Activated T-helper 17 cell treated with anti-CD3 and anti-CD28 coated beads, Interleukin-2, amount 50 U/mL, for 72 hours (primary cell): ENCODE data around the gene LOX. TPM values are rescaled to one million over a fixed set of nuclear protein-coding genes. Genes with fewer than 3 reads are reported as not detected.

ENCODE experiments used
- ATAC-seq: fragments of 150-1000 bp; cut with Tn5 transposase; replicated peaks from 2 replicates; pipeline ENCODE4 v1.10.0; 2021; ENCODE audit warnings: mild to moderate bottlenecking, moderate library complexity
- H3K27ac Mint-ChIP-seq: one replicate; pipeline ENCODE4 v1.8.0; 2022; ENCODE audit warnings: mixed read lengths
- H3K27me3 Mint-ChIP-seq: one replicate; pipeline ENCODE4 v1.8.0; 2022; ENCODE audit warnings: mixed read lengths
- H3K36me3 Mint-ChIP-seq: one replicate; pipeline ENCODE4 v1.8.0; 2022; ENCODE audit warnings: low read depth, mild to moderate bottlenecking, mixed read lengths
- H3K4me1 Mint-ChIP-seq: one replicate; pipeline ENCODE4 v1.8.0; 2022; ENCODE audit warnings: mixed read lengths
- H3K4me3 Mint-ChIP-seq: one replicate; pipeline ENCODE4 v1.8.0; 2022; ENCODE audit warnings: mild to moderate bottlenecking, mixed read lengths
- H3K9me3 Mint-ChIP-seq: one replicate; pipeline ENCODE4 v1.8.0; 2022; ENCODE audit warnings: mixed read lengths
- total RNA-seq, 2 donors: library from RNA; stranded (reverse); gene quantifications; one replicate each; pipeline ENCODE4 v1.2.3, GENCODE V29; 2022

The LOX gene, protein sequence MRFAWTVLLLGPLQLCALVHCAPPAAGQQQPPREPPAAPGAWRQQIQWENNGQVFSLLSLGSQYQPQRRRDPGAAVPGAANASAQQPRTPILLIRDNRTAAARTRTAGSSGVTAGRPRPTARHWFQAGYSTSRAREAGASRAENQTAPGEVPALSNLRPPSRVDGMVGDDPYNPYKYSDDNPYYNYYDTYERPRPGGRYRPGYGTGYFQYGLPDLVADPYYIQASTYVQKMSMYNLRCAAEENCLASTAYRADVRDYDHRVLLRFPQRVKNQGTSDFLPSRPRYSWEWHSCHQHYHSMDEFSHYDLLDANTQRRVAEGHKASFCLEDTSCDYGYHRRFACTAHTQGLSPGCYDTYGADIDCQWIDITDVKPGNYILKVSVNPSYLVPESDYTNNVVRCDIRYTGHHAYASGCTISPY
- not detected for total RNA-seq

DNA sequence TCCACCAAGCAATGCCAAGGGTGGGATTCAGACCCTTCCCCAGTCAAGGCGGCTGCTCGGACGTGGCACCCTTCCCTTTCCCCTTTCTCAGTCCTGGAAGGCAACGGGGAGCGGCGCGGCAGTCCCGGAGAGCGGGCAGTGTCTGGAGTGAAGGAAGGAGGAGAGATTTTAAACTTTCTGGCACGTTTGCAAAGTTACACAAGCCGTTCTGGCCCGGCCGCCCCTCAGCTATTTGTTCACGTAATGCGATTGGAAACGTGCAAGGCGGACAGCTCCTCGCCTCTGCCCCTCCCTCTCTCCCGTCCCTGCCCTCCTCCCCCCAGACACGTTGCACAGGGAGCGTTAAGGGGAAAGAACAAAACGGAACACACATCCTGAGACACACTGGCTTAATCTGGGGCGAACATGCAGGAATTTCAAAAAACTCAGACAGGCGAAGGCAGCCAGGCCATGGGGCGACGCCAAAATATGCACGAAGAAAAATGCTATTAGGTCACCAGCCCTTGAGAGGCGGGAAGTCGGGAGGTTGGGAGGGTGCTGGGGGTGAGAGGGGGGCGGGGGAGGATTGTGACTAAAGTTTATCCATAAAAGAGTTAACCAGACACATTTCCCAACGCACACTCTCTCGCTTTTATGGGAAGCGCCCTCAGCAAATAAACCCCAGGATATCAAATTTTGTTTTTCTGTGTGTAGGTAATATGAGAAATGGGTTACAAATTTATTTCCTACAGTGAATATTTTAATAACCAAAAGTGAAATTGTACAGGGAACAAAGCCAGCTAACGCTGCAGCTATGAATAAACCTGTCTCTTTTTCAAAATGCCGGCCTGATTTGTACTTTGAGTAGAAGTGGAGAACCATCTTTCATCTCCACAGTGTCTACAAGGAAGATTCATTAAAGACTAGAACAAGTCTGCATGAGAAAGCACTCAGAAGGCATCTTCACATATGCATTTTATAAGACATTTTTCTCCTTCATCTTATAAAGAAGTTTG is at the start of gene LOX:
TSS of gene LOX (minus strand) at position 144 of the 995 bp plus-strand sequence. CDS start 274 bp downstream, outside the sequence.
- no peaks in the 10 kb centered on the region for H3K9me3 Mint-ChIP-seq
- no peaks in the 10 kb centered on the region for H3K36me3 Mint-ChIP-seq
- H3K4me1 Mint-ChIP-seq = peaks cover 8% of the 10 kb centered on the region
- H3K27me3 Mint-ChIP-seq = peaks cover 41% of the 10 kb centered on the region
- ATAC-seq = no peak
- H3K27ac Mint-ChIP-seq = no peak within 1 kb of the TSS
- H3K4me3 Mint-ChIP-seq = peak within 1 kb of the TSS; percentile 75

DNA sequence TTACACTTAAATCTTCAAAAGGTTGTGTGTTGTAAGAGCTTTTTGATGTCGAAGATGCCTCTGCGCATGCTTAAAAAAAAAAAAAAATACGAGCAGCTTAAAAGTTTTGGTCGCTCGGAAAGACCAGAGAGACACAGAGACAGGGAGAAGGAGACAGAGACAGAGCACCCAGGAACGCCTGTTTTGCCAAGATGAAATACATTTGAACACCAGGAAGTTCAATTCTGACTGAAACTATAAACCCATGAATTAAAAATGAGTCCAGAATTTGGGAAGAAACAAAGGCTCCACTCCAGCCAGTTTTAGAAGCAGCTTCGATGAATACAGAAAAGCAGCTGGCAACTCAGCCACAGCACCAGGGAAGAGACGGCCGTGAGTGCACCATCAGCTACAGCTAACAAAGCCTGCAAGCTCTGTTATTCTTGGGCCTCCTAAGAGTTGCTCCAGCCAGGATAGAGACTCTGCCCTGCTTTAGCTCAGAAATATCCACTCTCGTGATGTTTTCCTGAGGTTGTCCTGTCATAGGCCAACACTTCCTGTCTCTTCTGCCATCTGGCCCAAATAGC is 48.8 kb upstream of the LOX start:
- Mint-ChIP-seq H3K27ac (no peak overlapping the region), H3K9me3 (no peaks in the 10 kb centered on the region), H3K36me3 (no peaks in the 10 kb centered on the region), H3K27me3 (no peaks in the 10 kb centered on the region), H3K4me1 (no peaks in the 10 kb centered on the region), H3K4me3 (no peak overlapping the region)
- ATAC-seq = no peak

DNA sequence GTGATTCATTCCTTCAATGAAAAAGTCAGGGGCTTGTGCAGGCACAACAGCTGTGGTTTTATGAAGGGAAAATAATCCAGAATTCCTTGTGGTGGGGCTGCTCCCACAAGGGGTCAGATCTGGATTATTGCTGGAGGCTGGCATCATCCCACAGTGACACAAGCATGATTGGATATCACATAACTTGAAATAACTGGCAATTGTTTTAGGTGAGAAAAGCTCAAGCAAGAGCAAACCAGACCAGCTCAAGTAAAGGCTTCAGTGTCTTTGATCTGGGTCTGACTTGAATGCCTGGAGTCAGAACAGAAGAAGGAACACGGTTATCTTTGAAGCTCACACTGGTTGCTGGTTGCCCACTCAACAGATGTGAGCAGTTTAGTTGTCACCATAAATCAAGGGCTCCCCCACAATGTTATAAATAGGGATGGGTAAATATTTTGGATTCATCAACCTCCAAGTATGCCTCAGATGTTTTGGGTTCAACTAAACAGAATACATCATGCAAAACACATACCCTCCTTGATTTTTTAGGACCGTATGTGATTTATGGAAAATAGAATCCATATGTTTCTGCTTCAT is 48.2 kb upstream of the LOX start:
- no peaks in the 10 kb centered on the region for H3K9me3 Mint-ChIP-seq
- no peaks in the 10 kb centered on the region for H3K4me1 Mint-ChIP-seq
- H3K4me3 Mint-ChIP-seq = no peak overlapping the region
- no peak overlapping the region for H3K27ac Mint-ChIP-seq
- no peaks in the 10 kb centered on the region for H3K36me3 Mint-ChIP-seq
- no peaks in the 10 kb centered on the region for H3K27me3 Mint-ChIP-seq
- no peak for ATAC-seq

DNA sequence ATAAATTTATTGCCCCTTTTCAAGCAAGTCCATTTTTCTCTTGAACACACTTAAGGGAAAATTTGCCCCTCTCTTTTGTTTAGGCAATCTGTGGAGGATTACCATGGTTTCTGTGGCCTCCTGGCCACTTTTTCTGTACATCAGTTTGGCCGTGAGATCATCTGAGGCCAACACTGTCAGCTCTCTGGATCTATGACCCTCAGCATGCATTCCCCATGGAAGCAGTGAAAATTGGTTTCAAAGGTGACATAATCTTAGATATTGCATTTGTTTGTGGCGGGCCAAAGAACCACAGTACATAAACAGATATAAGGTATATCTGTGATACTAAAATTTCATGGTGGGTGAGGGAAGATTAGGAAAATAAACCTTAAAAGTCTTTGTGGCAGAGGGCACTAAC is 46.7 kb upstream of the LOX start:
- Mint-ChIP-seq H3K4me3 (no peak overlapping the region), H3K27ac (no peak overlapping the region), H3K4me1 (no peaks in the 10 kb centered on the region), H3K36me3 (no peaks in the 10 kb centered on the region), H3K27me3 (no peaks in the 10 kb centered on the region), H3K9me3 (no peaks in the 10 kb centered on the region)
- ATAC-seq = no peak

DNA sequence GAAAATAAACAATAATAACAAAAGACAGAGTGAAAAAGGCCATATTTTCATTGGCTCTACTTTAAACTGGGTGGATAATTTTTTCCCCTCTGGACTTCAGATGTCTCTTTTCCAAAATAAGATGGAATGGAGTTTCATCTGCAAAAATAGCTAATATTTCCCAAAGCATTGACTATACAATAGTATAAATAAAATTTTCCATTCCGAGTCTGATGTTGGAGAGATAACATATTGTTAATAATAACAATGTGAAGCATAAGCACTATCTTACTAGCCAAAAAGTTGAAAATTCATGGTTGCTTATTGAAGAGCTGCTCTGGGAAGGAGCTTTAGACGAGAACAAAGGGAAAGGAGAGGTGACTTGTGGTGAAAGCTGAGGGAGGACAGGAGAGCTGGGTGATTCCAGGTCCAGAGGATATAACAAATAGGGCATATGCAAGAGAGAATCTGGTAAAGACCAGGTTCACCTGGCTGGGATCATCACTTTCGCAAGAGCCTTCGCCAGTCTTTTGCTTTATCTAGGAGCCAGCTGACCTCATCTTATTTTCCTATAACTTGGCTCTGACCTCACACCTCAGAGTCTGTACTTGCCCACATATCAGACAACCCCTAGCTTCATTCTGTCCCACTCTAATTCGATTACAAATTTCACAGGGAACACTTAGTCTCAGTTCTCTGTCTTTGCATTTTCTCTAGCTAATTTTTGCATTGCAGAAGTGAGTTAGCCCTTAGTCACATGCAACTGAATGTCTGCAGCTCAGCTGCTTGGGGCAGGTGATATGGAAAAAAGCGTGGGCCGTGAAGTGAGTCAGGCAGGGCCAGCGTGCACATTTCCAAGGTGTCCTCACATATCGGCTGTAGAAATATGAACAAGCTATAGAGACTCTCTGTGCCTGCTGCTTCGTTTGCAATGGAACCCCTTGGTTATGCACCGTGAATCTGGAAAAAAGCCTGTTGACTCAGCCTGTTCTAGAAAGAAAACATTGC is 43.7 kb upstream of the LOX start:
- peaks cover 5% of the 10 kb centered on the region for H3K27me3 Mint-ChIP-seq
- no peaks in the 10 kb centered on the region for H3K36me3 Mint-ChIP-seq

DNA sequence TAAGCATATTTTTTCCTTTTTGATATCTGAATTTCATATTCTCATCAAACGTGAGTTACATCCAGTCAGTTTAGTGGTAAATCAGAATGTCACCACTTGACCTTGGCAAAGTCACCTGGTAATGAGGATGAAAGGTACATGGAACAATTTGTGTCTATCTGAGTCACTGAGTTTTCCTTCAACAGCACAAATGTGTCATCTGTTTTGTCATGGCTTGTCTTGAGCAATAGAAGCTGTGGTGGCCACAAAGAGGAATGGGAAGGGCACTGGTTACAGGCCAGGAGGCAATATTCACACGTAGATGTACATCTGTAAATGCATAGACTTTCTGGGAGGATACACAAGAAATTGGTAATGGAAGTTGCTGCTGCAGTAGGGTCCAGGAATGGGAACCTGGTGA is 42.9 kb upstream of the LOX start:
- ATAC-seq = no peak
- H3K27me3 Mint-ChIP-seq = peaks cover 9% of the 10 kb centered on the region
- no peaks in the 10 kb centered on the region for H3K4me1 Mint-ChIP-seq
- no peak overlapping the region for H3K27ac Mint-ChIP-seq
- H3K9me3 Mint-ChIP-seq = no peaks in the 10 kb centered on the region
- no peak overlapping the region for H3K4me3 Mint-ChIP-seq
- no peaks in the 10 kb centered on the region for H3K36me3 Mint-ChIP-seq

More for the DNA sequence above, 43.7 kb upstream of the LOX start:
- peak; percentile 32 for ATAC-seq
- no peak overlapping the region for H3K4me3 Mint-ChIP-seq
- H3K27ac Mint-ChIP-seq = no peak overlapping the region
- no peaks in the 10 kb centered on the region for H3K4me1 Mint-ChIP-seq
- H3K9me3 Mint-ChIP-seq = no peaks in the 10 kb centered on the region

DNA sequence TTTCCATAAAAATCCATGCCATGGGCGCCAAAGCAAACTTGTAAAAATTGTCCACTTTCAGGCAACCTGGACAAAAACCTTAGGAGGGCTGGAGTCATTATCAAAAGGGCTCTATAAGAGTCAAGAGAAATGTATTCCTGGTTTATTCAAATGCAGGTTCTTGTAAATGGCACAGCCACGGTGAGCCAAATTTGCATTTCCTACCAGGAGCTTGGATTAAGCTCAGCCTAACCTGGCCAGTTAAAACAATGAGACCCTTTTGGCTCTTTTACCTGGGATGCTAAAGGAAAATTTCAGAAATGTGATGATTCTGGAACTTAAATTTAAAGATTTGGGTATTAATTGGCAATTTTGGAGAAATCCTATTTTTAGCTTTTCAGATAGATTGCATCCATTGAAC is 42.4 kb upstream of the LOX start:
- Mint-ChIP-seq H3K36me3 (no peaks in the 10 kb centered on the region), H3K27me3 (peaks cover 9% of the 10 kb centered on the region), H3K27ac (no peak overlapping the region), H3K9me3 (no peaks in the 10 kb centered on the region), H3K4me3 (no peak overlapping the region), H3K4me1 (no peaks in the 10 kb centered on the region)
- ATAC-seq = no peak

DNA sequence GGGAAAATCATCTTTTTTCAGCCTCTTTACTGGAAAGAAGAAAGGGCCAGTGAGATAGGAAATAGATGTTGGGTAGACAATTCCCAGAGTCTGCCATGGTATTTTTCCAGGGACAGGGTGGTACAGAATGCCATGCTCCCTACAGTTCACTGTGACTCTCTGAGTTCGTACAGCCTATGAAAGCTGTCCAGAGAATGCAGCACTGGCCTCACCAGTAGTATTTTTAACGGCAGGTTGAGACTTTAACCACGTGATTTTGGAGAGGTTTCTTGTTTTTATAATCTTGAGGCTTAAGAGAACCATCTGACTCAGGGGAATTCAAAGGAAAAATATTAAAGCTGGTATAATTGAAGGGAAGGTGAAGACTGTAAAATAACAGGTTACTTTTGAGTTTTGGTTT is 41.1 kb upstream of the LOX start:
- ATAC-seq = no peak
- Mint-ChIP-seq H3K36me3 (no peaks in the 10 kb centered on the region), H3K4me1 (no peaks in the 10 kb centered on the region), H3K4me3 (no peak overlapping the region), H3K9me3 (no peaks in the 10 kb centered on the region), H3K27me3 (peaks cover 9% of the 10 kb centered on the region), H3K27ac (no peak overlapping the region)

DNA sequence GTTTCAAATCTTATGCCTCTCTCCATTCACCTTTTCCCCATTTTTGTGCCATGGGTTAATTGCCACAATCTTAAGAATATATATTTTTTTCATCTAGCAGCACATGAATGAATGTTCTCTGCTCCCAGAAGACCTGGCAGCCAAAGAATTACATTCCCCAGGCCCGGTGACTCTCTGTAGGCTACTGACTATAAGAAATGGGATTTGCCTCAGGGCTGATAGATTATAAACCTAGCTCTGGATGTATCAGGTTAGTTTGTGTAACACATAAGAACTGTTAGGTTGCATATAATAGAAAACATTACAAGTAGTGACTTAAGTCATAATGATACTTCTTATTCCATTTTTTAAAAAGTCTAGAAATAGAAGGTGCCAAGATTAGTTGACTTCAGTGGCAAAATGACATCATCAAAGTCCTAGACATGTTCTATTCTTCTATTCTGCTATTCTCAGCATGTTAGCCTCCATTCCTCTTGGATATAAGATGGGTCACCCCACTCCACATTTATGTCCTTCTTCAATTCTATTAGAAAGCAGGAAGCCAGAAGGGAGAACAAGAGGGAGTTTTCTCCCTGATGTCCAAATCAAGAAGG is 40.4 kb upstream of the LOX start:
- Mint-ChIP-seq H3K36me3 (no peaks in the 10 kb centered on the region), H3K9me3 (no peaks in the 10 kb centered on the region), H3K4me1 (no peaks in the 10 kb centered on the region), H3K4me3 (no peak overlapping the region), H3K27ac (no peak overlapping the region), H3K27me3 (peaks cover 9% of the 10 kb centered on the region)
- ATAC-seq = no peak

DNA sequence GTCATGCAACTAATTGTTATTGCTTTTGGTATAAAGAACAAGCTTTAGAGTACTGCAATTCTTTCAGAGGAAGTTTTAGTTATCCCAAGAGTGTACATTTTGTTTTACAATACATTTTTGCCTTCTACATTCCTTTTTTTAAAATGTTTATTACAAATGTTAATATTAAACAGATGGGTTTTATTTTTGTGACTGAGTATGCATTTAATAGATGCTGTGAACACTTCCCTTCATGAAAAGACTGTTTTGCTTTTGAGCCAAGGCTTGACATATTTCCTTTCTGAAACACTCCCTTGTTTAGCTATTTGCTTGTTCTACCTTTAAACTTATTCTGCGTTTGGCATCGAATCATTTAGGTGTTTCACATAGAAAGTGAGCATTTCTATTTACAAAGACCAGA is 36.4 kb upstream of the LOX start:
- H3K27ac Mint-ChIP-seq = no peak overlapping the region
- no peaks in the 10 kb centered on the region for H3K36me3 Mint-ChIP-seq
- H3K4me1 Mint-ChIP-seq = no peaks in the 10 kb centered on the region
- no peak for ATAC-seq
- peaks cover 9% of the 10 kb centered on the region for H3K27me3 Mint-ChIP-seq
- no peak overlapping the region for H3K4me3 Mint-ChIP-seq
- no peaks in the 10 kb centered on the region for H3K9me3 Mint-ChIP-seq

DNA sequence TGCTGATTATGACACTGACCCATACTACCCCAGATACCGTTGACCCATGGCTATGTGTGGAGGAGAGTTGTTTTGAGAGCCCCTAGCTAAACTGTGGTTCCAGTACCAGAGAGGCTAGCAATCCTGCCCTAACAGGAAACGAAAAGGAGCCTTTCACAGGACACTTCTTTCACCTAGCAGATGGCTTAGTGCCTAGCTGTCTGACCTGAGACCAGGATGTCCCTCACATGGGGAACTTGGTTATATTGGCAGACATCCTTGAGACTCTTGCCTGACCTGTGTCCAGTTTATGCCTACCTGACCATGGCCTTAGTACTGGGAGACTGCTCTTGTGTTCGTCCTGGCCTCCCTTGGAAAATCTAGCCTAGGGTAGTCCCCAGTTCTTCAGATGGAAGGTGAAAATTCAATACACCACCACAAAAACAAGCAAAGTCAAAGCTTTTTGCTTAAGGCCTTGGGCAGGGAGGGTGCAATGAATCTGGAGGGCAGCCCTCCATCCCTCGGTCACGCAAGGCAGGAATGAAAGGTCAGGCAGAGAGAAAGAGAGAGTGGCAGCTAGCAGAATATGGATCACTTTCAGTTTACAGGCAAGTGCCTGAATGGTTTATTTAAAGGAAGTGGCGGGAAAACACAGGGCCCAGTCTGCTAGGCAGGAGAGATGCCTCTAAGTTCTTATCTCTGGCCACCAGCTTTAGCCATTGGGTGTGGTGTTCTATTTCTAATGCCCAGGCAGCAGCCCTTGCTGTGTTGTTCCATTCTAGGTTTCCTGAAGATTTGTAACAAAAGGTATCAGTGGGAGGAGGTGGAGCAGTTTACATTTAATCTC is 34.9 kb upstream of the LOX start:
- ATAC-seq = no peak
- H3K36me3 Mint-ChIP-seq = no peaks in the 10 kb centered on the region
- peaks cover 9% of the 10 kb centered on the region for H3K27me3 Mint-ChIP-seq
- no peak overlapping the region for H3K4me3 Mint-ChIP-seq
- no peaks in the 10 kb centered on the region for H3K4me1 Mint-ChIP-seq
- no peaks in the 10 kb centered on the region for H3K9me3 Mint-ChIP-seq
- no peak overlapping the region for H3K27ac Mint-ChIP-seq

DNA sequence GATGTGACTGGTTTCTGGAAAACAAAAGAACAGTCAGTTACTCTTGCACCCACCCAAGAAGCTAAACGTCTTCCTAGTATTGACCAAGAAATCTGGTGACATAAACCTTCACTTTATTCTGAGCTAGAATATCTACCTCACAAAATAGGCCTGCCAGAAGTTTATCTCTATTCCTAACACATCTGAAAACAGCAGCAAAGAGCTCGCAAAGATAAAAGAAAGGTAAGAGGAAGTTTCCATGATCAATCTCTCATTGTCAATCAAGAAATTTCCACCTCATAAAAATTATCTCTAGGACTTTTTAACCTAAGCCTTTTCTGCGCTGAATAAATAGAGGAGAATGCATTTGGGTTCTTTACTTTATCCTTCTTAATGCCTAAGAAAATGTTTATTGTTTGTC is 34.0 kb upstream of the LOX start:
- Mint-ChIP-seq H3K4me3 (no peak overlapping the region), H3K9me3 (no peaks in the 10 kb centered on the region), H3K27ac (no peak overlapping the region), H3K36me3 (no peaks in the 10 kb centered on the region), H3K4me1 (no peaks in the 10 kb centered on the region), H3K27me3 (peaks cover 4% of the 10 kb centered on the region)
- no peak for ATAC-seq
